ENCODE measurements around the gene PPFIA2.

The PPFIA2 gene

GRCh38 chr12:81245907-81246570 lies 513.1 kb downstream of the PPFIA2 start:
- ChIA-PET POLR2A (no interaction called here), CTCF (no interaction called here)
- TF ChIP-seq CTCF (IDR thresholded peaks at IDR 0.05; ENCODE audit: control extremely low read depth, extremely low read depth, low read depth, missing control alignments): no peak
- no peak for DNase-seq (ENCODE audit: extremely low spot score)

- ChIA-PET POLR2A (no interaction called here), CTCF (no interaction called here)
- no peak for TF ChIP-seq CTCF (IDR thresholded peaks at IDR 0.05; ENCODE audit: control extremely low read depth, extremely low read depth, low read depth, missing control alignments)
- DNase-seq (ENCODE audit: extremely low spot score): no peak
Observed at GRCh38 chr12:81245458-81245857, 513.7 kb downstream of the PPFIA2 start.

- no peak for TF ChIP-seq CTCF (IDR thresholded peaks at IDR 0.05; ENCODE audit: control extremely low read depth, extremely low read depth, low read depth, missing control alignments)
- CTCF ChIA-PET: no interaction called here
- no peak for DNase-seq (ENCODE audit: extremely low spot score)
- POLR2A ChIA-PET: no interaction called here
Observed at GRCh38 chr12:81231574-81232368, 527.4 kb downstream of the PPFIA2 start.

- POLR2A ChIA-PET: no interaction called here
- TF ChIP-seq CTCF (IDR thresholded peaks at IDR 0.05; ENCODE audit: control extremely low read depth, extremely low read depth, low read depth, missing control alignments): no peak
- DNase-seq (ENCODE audit: extremely low spot score): no peak
- CTCF ChIA-PET: interaction anchor here (1.0 to 1.3 kb wide), 2 partner anchors 13 to 17 kb away, joined by 3 read pairs; no protein-coding TSS in a partner anchor
Observed at GRCh38 chr12:81229759-81230158, 529.4 kb downstream of the PPFIA2 start.

GRCh38 chr12:81224626-81225025 lies 534.5 kb downstream of the PPFIA2 start:
- no peak for DNase-seq (ENCODE audit: extremely low spot score)
- POLR2A ChIA-PET: no interaction called here
- CTCF ChIA-PET: no interaction called here
- no peak for TF ChIP-seq CTCF (IDR thresholded peaks at IDR 0.05; ENCODE audit: control extremely low read depth, extremely low read depth, low read depth, missing control alignments)

GRCh38 chr12:81222846-81223592 lies 536.1 kb downstream of the PPFIA2 start:
- ChIA-PET CTCF (no interaction called here), POLR2A (no interaction called here)
- DNase-seq (ENCODE audit: extremely low spot score): no peak
- TF ChIP-seq CTCF (IDR thresholded peaks at IDR 0.05; ENCODE audit: control extremely low read depth, extremely low read depth, low read depth, missing control alignments): no peak
